Coronary artery (tissue), 2 donors: Measurements from ENCODE around the gene EGR4.

Experiments
- DNase-seq: peaks from one replicate; pipeline ENCODE4 v3.0.0-alpha.2; 2017; ENCODE audit warnings: low spot score
- H3K27ac ChIP-seq, 2 donors: fragments of 200-600 bp; sonication (generic); one replicate each; pipeline ENCODE4 v1.5.1; 2016 to 2019
- H3K4me3 ChIP-seq: fragments of 200-600 bp; sonication (generic); 2 replicates; pipeline ENCODE4 v1.5.1; 2016; ENCODE audit warnings: mild to moderate bottlenecking, moderate library complexity
- CTCF ChIP-seq: fragments of 200-600 bp; sonication (generic); IDR thresholded peaks from one replicate; pipeline ENCODE4 v1.5.1; 2019; ENCODE audit warnings: antibody characterized with exemption

Gene EGR4

GRCh38 chr2:73291093-73291460, 2.3 kb downstream of the EGR4 start:
- TF ChIP-seq CTCF = no peak
- Histone ChIP-seq H3K4me3 (peak overlapping the region; percentile 52), H3K27ac (no peak overlapping the region)
- DNase-seq = no peak

- H3K27ac ChIP-seq = no peak overlapping the region
- no peak overlapping the region for H3K4me3 ChIP-seq
- TF ChIP-seq CTCF = no peak
- no peak for DNase-seq
Measured at GRCh38 chr2:73290049-73290839, 3.1 kb downstream of the EGR4 start.

- no peak for TF ChIP-seq CTCF
- H3K4me3 ChIP-seq = no peak overlapping the region
- H3K27ac ChIP-seq = no peak overlapping the region
- DNase-seq = no peak
Measured at GRCh38 chr2:73289304-73289703, 4.0 kb downstream of the EGR4 start.

GRCh38 chr2:73286134-73286655, 7.2 kb downstream of the EGR4 start:
- no peak for TF ChIP-seq CTCF
- no peak for DNase-seq
- H3K27ac ChIP-seq = no peak overlapping the region
- H3K4me3 ChIP-seq = no peak overlapping the region

DNA sequence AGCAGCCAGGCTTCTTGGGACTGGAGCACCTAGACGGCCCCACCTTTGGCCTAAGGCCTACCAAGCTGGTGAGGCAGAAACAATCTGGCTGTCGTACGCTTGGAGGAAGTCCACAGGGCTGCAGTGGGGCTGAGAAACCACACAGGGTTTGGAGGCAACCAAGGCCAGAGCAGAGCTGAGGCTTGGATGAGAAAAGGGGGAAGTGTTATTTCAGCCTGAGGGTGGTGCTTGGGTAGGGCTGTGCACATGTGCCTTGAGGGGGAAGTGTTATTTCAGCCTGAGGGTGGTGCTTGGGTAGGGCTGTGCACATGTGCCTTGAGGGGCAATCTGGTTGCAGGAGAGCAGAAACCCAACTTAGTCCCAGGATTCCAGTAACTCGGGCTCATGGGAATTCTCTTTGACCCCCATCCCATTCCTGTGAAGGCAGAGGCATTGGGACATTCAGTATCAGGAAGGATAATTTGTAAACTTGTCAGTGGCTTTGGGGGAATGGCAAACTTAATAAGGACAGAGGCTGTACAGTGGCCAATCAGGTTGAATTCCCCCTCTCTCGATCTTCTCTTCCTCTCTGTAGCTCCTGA, 8.1 kb downstream of the EGR4 start:
- Histone ChIP-seq H3K27ac (no peak overlapping the region), H3K4me3 (peak overlapping the region; percentile 73)
- TF ChIP-seq CTCF = no peak
- DNase-seq = no peak

- H3K4me3 ChIP-seq = peak within 1 kb of the TSS; percentile 73
- DNase-seq = peak; percentile 62
- H3K27ac ChIP-seq = no peak within 1 kb of the TSS
- no peak for TF ChIP-seq CTCF
Measured at GRCh38 chr2:73284296-73285158, 8.8 kb downstream of the EGR4 start, which contains the start of gene FBXO41. TSS of gene FBXO41 (minus strand) at chr2:73284478. CDS start at chr2:73269630, 14,848 bp downstream.
